HEK293 (cell line): ENCODE data around the gene BRI3BP.

Experiments used
- CTCF ChIA-PET: fragments of 350-600 bp; formaldehyde crosslinking; extraction: SDS; loops from one replicate; lab custom pipeline; 2021; ENCODE audit warnings: antibody characterized with exemption; lab: Yijun Ruan, JAX
- POLR2A ChIA-PET: fragments of 300-600 bp; formaldehyde crosslinking; extraction: SDS; loops from one replicate; lab custom pipeline; 2020; ENCODE audit warnings: antibody characterized with exemption, inconsistent platforms; lab: Yijun Ruan, JAX
- H3K27ac ChIP-seq: fragments of 200-500 bp; sonication (Bioruptor generic); 2 replicates; pipeline ENCODE4 v1.5.1; 2014; ENCODE audit warnings: low read depth, low read length, control low read depth, inconsistent platforms; ENCODE audit errors: extremely low read depth
- H3K36me3 ChIP-seq, 2 experiments: fragments of 200-500 bp in 1 of 2; sonication (Bioruptor generic) in 1 of 2; 1 replicate in 1 of 2; 2 replicates in 1 of 2; pipeline ENCODE4 v1.5.1; 2014 to 2017; ENCODE audit warnings: inconsistent platforms in 2 of 2, low read length in 2 of 2; ENCODE audit not compliant: control insufficient read depth in 2 of 2, insufficient read depth in 1 of 2
- H3K4me1 ChIP-seq: fragments of 200-500 bp; sonication (Bioruptor generic); 2 replicates; pipeline ENCODE4 v1.5.1; 2014; ENCODE audit warnings: mild to moderate bottlenecking, low read length, inconsistent platforms; ENCODE audit not compliant: control insufficient read depth, insufficient read depth
- H3K4me3 ChIP-seq: 2 replicates; pipeline ENCODE4 v1.5.1; 2011; ENCODE audit warnings: low read depth, mild to moderate bottlenecking, control low read depth, low read length, moderate library complexity
- H3K9me3 ChIP-seq: fragments of 200-500 bp; sonication (Bioruptor generic); 2 replicates; pipeline ENCODE4 v1.5.1; 2014; ENCODE audit warnings: low read depth, low read length, inconsistent platforms; ENCODE audit not compliant: control insufficient read depth, insufficient read depth
- REPIN1 ChIP-seq: fragments of 450-650 bp; formaldehyde crosslinking; IDR thresholded peaks from 2 replicates; pipeline ENCODE4 v1.5.1; 2017; ENCODE audit warnings: missing biosample characterization, missing genetic modification characterization, low read depth
- ZFP41 ChIP-seq: fragments of 450-650 bp; formaldehyde crosslinking; IDR thresholded peaks from 2 replicates; pipeline ENCODE4 v1.5.1; 2016; ENCODE audit warnings: missing biosample characterization, missing genetic modification characterization, borderline replicate concordance
- ZNF768 ChIP-seq: fragments of 450-650 bp; formaldehyde crosslinking; IDR thresholded peaks from 2 replicates; pipeline ENCODE4 v1.5.1; 2018; ENCODE audit warnings: missing biosample characterization, mild to moderate bottlenecking, missing genetic modification characterization
- TF ChIP-seq, protein P1 (sequence below): fragments of 450-650 bp; formaldehyde crosslinking; IDR thresholded peaks from 2 replicates; pipeline ENCODE4 v1.5.1; 2016; ENCODE audit warnings: missing biosample characterization, missing genetic modification characterization
- TF ChIP-seq, protein P2 (sequence below): fragments of 450-650 bp; formaldehyde crosslinking; IDR thresholded peaks from 2 replicates; pipeline ENCODE4 v1.5.1; 2016; ENCODE audit warnings: missing biosample characterization, missing genetic modification characterization
- TF ChIP-seq, protein P3 (sequence below): fragments of 450-650 bp; formaldehyde crosslinking; optimal IDR thresholded peaks from 2 replicates; pipeline ENCODE3; 2016; ENCODE audit warnings: missing biosample characterization, mild to moderate bottlenecking, missing genetic modification characterization
- TF ChIP-seq, protein P4 (sequence below): fragments of 450-650 bp; formaldehyde crosslinking; IDR thresholded peaks from 2 replicates; pipeline ENCODE4 v1.5.1; 2017; ENCODE audit warnings: missing biosample characterization, missing genetic modification characterization
- TF ChIP-seq, protein P5 (sequence below): fragments of 450-650 bp; formaldehyde crosslinking; IDR thresholded peaks from 2 replicates; pipeline ENCODE4 v1.5.1; 2016; ENCODE audit warnings: missing biosample characterization, missing genetic modification characterization, borderline replicate concordance
- TF ChIP-seq, protein P6 (sequence below): fragments of 450-650 bp; formaldehyde crosslinking; IDR thresholded peaks from 2 replicates; pipeline ENCODE4 v1.5.1; 2016; ENCODE audit warnings: missing biosample characterization, missing genetic modification characterization
- TF ChIP-seq, protein P7 (sequence below): fragments of 450-650 bp; formaldehyde crosslinking; IDR thresholded peaks from 2 replicates; pipeline ENCODE4 v1.5.1; 2016; ENCODE audit warnings: missing biosample characterization, missing genetic modification characterization, low read depth
- TF ChIP-seq, protein P8 (sequence below): fragments of 450-650 bp; formaldehyde crosslinking; IDR thresholded peaks from 2 replicates; pipeline ENCODE4 v1.5.1; 2016; ENCODE audit warnings: missing biosample characterization, missing genetic modification characterization

BRI3BP gene

DNA sequence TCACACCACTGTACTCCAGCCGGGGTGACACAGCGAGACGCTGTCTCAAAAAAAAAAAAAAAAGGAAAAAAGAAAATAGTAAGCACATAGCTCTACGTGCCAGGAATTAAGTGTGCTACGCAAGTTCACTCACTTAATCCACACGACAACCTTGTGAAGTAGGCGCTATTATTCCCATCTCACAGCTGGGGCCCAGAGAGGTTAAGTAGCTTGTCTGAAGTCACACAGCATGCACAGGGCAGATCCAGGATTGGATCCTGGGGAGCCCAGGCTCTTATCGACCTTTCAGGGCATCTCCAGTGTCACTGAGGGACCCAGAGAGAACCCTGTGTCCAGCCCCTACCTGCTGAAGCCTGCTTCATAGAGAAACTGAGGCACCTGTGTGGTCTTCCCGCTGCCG lies 16.4 kb upstream of the BRI3BP start:
- TF ChIP-seq, protein P1, sequence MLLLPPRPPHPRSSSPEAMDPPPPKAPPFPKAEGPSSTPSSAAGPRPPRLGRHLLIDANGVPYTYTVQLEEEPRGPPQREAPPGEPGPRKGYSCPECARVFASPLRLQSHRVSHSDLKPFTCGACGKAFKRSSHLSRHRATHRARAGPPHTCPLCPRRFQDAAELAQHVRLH (tag by site-specific recombination), result 0 out of 2 replicates have a peak, but pooled peaks have one; percentile 19
- TF ChIP-seq, protein P2, sequence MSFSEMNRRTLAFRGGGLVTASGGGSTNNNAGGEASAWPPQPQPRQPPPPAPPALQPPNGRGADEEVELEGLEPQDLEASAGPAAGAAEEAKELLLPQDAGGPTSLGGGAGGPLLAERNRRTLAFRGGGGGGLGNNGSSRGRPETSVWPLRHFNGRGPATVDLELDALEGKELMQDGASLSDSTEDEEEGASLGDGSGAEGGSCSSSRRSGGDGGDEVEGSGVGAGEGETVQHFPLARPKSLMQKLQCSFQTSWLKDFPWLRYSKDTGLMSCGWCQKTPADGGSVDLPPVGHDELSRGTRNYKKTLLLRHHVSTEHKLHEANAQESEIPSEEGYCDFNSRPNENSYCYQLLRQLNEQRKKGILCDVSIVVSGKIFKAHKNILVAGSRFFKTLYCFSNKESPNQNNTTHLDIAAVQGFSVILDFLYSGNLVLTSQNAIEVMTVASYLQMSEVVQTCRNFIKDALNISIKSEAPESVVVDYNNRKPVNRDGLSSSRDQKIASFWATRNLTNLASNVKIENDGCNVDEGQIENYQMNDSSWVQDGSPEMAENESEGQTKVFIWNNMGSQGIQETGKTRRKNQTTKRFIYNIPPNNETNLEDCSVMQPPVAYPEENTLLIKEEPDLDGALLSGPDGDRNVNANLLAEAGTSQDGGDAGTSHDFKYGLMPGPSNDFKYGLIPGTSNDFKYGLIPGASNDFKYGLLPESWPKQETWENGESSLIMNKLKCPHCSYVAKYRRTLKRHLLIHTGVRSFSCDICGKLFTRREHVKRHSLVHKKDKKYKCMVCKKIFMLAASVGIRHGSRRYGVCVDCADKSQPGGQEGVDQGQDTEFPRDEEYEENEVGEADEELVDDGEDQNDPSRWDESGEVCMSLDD, result no peak
- TF ChIP-seq, protein P3, sequence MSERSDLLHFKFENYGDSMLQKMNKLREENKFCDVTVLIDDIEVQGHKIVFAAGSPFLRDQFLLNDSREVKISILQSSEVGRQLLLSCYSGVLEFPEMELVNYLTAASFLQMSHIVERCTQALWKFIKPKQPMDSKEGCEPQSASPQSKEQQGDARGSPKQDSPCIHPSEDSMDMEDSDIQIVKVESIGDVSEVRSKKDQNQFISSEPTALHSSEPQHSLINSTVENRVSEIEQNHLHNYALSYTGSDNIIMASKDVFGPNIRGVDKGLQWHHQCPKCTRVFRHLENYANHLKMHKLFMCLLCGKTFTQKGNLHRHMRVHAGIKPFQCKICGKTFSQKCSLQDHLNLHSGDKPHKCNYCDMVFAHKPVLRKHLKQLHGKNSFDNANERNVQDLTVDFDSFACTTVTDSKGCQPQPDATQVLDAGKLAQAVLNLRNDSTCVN (tag by site-specific recombination), result no peak
- peak; percentile 90 for TF ChIP-seq ZNF768
- CTCF ChIA-PET, result no interaction called here
- POLR2A ChIA-PET, result no interaction called here
- no peaks in the 10 kb centered on the region for H3K4me1 ChIP-seq
- no peak overlapping the region for H3K4me3 ChIP-seq
- H3K27ac ChIP-seq, result no peak overlapping the region
- peaks cover 18 to 74% of the 10 kb centered on the region in 2 experiments for H3K36me3 ChIP-seq
- H3K9me3 ChIP-seq, result no peaks in the 10 kb centered on the region

DNA sequence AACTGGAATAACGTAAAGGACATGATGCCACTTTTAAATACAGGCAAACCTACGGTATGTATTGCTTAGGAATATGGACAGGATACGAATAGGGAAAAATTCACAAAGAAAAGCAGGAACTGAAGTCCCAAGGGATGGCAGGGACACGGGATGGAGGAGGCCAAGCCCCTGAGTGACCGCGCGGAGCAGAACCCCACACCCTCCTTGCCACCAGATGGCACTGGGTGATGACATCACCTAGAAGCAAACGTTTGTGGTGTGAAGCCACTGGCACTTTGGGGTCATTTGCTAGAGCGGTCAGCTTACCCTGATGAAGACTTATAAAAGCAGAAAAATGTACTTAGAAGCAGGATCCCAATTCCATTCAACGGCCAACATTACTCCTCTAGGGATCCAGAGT lies 13.9 kb upstream of the BRI3BP start:
- TF ChIP-seq, protein P4, sequence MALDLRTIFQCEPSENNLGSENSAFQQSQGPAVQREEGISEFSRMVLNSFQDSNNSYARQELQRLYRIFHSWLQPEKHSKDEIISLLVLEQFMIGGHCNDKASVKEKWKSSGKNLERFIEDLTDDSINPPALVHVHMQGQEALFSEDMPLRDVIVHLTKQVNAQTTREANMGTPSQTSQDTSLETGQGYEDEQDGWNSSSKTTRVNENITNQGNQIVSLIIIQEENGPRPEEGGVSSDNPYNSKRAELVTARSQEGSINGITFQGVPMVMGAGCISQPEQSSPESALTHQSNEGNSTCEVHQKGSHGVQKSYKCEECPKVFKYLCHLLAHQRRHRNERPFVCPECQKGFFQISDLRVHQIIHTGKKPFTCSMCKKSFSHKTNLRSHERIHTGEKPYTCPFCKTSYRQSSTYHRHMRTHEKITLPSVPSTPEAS, result no peak
- TF ChIP-seq, protein P5, sequence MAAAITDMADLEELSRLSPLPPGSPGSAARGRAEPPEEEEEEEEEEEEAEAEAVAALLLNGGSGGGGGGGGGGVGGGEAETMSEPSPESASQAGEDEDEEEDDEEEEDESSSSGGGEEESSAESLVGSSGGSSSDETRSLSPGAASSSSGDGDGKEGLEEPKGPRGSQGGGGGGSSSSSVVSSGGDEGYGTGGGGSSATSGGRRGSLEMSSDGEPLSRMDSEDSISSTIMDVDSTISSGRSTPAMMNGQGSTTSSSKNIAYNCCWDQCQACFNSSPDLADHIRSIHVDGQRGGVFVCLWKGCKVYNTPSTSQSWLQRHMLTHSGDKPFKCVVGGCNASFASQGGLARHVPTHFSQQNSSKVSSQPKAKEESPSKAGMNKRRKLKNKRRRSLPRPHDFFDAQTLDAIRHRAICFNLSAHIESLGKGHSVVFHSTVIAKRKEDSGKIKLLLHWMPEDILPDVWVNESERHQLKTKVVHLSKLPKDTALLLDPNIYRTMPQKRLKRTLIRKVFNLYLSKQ (tag by site-specific recombination), result no peak
- TF ChIP-seq, protein P6, sequence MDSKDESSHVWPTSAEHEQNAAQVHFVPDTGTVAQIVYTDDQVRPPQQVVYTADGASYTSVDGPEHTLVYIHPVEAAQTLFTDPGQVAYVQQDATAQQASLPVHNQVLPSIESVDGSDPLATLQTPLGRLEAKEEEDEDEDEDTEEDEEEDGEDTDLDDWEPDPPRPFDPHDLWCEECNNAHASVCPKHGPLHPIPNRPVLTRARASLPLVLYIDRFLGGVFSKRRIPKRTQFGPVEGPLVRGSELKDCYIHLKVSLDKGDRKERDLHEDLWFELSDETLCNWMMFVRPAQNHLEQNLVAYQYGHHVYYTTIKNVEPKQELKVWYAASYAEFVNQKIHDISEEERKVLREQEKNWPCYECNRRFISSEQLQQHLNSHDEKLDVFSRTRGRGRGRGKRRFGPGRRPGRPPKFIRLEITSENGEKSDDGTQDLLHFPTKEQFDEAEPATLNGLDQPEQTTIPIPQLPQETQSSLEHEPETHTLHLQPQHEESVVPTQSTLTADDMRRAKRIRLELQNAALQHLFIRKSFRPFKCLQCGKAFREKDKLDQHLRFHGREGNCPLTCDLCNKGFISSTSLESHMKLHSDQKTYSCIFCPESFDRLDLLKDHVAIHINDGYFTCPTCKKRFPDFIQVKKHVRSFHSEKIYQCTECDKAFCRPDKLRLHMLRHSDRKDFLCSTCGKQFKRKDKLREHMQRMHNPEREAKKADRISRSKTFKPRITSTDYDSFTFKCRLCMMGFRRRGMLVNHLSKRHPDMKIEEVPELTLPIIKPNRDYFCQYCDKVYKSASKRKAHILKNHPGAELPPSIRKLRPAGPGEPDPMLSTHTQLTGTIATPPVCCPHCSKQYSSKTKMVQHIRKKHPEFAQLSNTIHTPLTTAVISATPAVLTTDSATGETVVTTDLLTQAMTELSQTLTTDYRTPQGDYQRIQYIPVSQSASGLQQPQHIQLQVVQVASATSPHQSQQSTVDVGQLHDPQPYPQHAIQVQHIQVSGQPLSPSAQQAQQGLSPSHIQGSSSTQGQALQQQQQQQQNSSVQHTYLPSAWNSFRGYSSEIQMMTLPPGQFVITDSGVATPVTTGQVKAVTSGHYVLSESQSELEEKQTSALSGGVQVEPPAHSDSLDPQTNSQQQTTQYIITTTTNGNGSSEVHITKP (tag by site-specific recombination), result no peak
- no peak for TF ChIP-seq REPIN1
- TF ChIP-seq ZFP41, result no peak
- TF ChIP-seq, protein P7, sequence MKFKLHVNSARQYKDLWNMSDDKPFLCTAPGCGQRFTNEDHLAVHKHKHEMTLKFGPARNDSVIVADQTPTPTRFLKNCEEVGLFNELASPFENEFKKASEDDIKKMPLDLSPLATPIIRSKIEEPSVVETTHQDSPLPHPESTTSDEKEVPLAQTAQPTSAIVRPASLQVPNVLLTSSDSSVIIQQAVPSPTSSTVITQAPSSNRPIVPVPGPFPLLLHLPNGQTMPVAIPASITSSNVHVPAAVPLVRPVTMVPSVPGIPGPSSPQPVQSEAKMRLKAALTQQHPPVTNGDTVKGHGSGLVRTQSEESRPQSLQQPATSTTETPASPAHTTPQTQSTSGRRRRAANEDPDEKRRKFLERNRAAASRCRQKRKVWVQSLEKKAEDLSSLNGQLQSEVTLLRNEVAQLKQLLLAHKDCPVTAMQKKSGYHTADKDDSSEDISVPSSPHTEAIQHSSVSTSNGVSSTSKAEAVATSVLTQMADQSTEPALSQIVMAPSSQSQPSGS, result 0 out of 2 replicates have a peak, but pooled peaks have one; percentile 21
- TF ChIP-seq, protein P8, sequence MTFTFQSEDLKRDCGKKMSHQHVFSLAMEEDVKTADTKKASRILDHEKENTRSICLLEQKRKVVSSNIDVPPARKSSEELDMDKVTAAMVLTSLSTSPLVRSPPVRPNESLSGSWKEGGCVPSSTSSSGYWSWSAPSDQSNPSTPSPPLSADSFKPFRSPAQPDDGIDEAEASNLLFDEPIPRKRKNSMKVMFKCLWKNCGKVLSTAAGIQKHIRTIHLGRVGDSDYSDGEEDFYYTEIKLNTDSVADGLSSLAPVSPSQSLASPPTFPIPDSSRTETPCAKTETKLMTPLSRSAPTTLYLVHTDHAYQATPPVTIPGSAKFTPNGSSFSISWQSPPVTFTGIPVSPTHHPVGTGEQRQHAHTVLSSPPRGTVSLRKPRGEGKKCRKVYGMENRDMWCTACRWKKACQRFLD (tag by site-specific recombination), result no peak
- TF ChIP-seq, all 188 proteins: peak for 1
- CTCF ChIA-PET, result interaction anchor here (0.5 to 0.6 kb wide), 2 partner anchors 19 to 122 kb away, joined by 3 read pairs; no protein-coding TSS in a partner anchor
- H3K36me3 ChIP-seq, result peaks cover 27 to 79% of the 10 kb centered on the region in 2 experiments
- no peak overlapping the region for H3K27ac ChIP-seq
- no peak overlapping the region for H3K4me3 ChIP-seq
- H3K4me1 ChIP-seq, result no peaks in the 10 kb centered on the region
- no peaks in the 10 kb centered on the region for H3K9me3 ChIP-seq
- POLR2A ChIA-PET, result no interaction called here
